Sigmoid colon (tissue), 7 donors: Measurements from ENCODE around the gene FBLN2. TPM values are rescaled to one million over a fixed set of nuclear protein-coding genes. Genes with fewer than 3 reads are reported as not detected.

ENCODE experiments used
- DNase-seq: peaks from one replicate; pipeline ENCODE4 v3.0.0-alpha.2; 2019
- H3K27ac ChIP-seq, 4 donors: fragments of 200-600 bp; sonication (generic); one replicate each; pipeline ENCODE4 v1.5.1; 2016 to 2019; ENCODE audit warnings: mild to moderate bottlenecking in 1 of 4
- H3K27me3 ChIP-seq, 3 donors: fragments of 200-600 bp; sonication (generic); one replicate each; pipeline ENCODE4 v1.5.1; 2019; ENCODE audit warnings: mild to moderate bottlenecking in 1 of 3
- H3K36me3 ChIP-seq, 4 donors: fragments of 200-600 bp; sonication (generic); one replicate each; pipeline ENCODE4 v1.5.1; 2016 to 2019
- H3K4me1 ChIP-seq, 4 donors: fragments of 200-600 bp; sonication (generic); one replicate each; pipeline ENCODE4 v1.5.1; 2017 to 2019
- H3K4me3 ChIP-seq, 4 donors: fragments of 200-600 bp; sonication (generic); one replicate each; pipeline ENCODE4 v1.5.1; 2017 to 2019; ENCODE audit warnings: mild to moderate bottlenecking in 2 of 4, moderate library complexity in 1 of 4
- H3K9me3 ChIP-seq, 4 donors: fragments of 200-600 bp in 3 of 4; sonication (generic) in 3 of 4; one replicate each; pipeline versions ENCODE4 v1.5.1 to v1.6.1; 2013 to 2019
- EP300 ChIP-seq, 4 donors: sonication (generic); formaldehyde crosslinking; IDR thresholded peaks; one replicate each; pipeline ENCODE4 v1.6.1; 2017; ENCODE audit warnings: antibody characterized with exemption in 4 of 4
- POLR2A ChIP-seq, 2 donors: fragments of 450-650 bp; IDR thresholded peaks; one replicate each; pipeline ENCODE4 v1.6.1; 2016; ENCODE audit warnings: antibody characterized with exemption in 2 of 2, mild to moderate bottlenecking in 2 of 2, moderate library complexity in 2 of 2
- POLR2AphosphoS5 ChIP-seq, 4 donors: sonication (generic); formaldehyde crosslinking; IDR thresholded peaks; one replicate each; pipeline ENCODE4 v1.6.1; 2017; ENCODE audit warnings: antibody characterized with exemption in 4 of 4
- WGBS, 2 donors: extraction: QIAGEN DNeasy Blood & Tissue Kit; methylation state at CpG; one replicate each; pipeline ENCODE4 v1.1.7; 2013; 5-methylcytosine and 5-hydroxymethylcytosine counted together
- intact Hi-C: fragments of 100-400 bp; cut with DNase I; formaldehyde crosslinking; loops from one replicate; pipeline ENCODE4 v1.15.1; 2023
- polyA plus RNA-seq, 3 donors: library from polyadenylated mRNA; stranded (reverse); fragments of 200-250 nt; gene quantifications; one replicate each; pipeline ENCODE4 v1.2.3, GENCODE V29; 2013
- total RNA-seq, 4 donors: library from RNA; depleted of rRNA; stranded (reverse); fragments of >200 nt; gene quantifications; one replicate each; pipeline ENCODE4 v1.1.0, GENCODE V29; 2016
- TF ChIP-seq, protein P1 (sequence below), 4 experiments: fragments of 450-650 bp in 3 of 4; fragments of 200-600 bp in 1 of 4; IDR thresholded peaks; one replicate each; pipeline ENCODE4 v1.5.1; 2016 to 2019; ENCODE audit warnings: antibody characterized with exemption in 4 of 4, mild to moderate bottlenecking in 3 of 4, moderate library complexity in 2 of 4
- donor health status: healthy with polysubstance abuse.
- donor health status: Bipolar disorder and iron deficiency.
- donor health status: healthy.

FBLN2 gene
- total and polyA plus RNA-seq, 7 donors: 1.2 to 134 (median 18.7) TPM

DNA sequence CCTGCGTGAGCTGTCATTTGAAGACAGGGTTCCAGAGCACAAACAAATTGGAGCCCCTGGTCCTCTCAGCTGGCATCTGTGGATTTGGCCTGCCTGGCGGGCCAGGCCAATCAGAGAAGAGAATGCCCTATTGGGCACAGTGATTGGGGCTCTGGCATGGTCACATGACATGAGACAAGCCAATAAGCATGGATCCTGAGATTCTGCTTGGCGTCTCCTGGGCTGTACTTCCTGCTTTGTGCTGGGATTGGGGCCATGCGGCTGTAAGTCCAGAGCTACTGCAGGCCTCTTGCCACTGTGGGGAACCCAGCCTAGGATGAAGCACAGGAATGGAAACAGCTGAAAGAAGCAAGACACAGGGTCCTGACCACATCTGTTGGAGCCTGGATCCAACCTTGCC is 121.4 kb downstream of the FBLN2 start:
- Histone ChIP-seq H3K4me1 (no peaks in the 10 kb centered on the region), H3K4me3 (no peak overlapping the region), H3K27me3 (peaks cover 0 to 16% (median 0%) of the 10 kb centered on the region in 3 donors), H3K27ac (no peak overlapping the region), H3K9me3 (no peaks in the 10 kb centered on the region), H3K36me3 (no peaks in the 10 kb centered on the region)
- no peak for TF ChIP-seq POLR2AphosphoS5 (IDR thresholded peaks at IDR 0.05)
- intact Hi-C loops: no loop called here
- WGBS, 2 donors: 72 to 86% methylated on average over 4 of the region's 4 CpGs
- DNase-seq: no peak

DNA sequence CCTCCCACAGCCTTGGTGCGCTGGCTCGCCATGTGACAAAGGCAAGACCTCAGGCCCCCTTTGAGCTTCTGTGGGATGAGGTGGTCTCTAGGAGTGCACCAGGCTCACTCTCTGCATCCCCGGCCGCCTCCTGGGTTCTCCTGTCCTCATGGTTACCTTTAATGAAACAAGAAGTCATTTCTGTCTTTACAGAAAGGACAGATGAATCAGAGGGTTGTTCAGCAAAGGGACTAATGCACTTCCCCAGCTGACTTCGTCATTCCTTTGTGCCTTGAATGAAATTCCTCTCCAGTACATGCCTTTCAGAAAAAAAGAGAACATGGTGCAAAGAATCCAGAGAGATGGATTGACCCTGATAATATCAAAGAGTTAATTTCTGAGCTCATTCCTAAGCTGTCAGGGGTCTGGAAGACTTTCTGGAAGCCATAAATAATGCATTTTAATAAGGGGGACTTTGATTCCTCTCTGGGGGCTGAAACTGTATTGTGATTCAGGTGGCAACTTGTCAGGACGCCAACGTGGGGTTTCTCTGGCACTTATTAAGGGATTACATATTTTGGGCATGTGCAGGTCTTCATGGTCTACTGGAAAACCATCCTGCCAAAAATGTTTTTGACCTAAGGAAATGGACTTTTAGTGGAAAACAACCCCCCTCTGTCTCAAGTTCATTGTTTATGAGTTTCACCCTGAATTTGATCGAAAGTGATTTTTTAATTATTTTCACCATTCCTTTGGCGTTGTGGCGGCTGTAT is 122.7 kb downstream of the FBLN2 start:
- peaks cover 0 to 22% (median 0%) of the 10 kb centered on the region in 3 donors for H3K27me3 ChIP-seq
- no peak for DNase-seq
- no peak for TF ChIP-seq POLR2A (IDR thresholded peaks at IDR 0.05)
- no peak for TF ChIP-seq POLR2AphosphoS5 (IDR thresholded peaks at IDR 0.05)
- TF ChIP-seq, protein P1, sequence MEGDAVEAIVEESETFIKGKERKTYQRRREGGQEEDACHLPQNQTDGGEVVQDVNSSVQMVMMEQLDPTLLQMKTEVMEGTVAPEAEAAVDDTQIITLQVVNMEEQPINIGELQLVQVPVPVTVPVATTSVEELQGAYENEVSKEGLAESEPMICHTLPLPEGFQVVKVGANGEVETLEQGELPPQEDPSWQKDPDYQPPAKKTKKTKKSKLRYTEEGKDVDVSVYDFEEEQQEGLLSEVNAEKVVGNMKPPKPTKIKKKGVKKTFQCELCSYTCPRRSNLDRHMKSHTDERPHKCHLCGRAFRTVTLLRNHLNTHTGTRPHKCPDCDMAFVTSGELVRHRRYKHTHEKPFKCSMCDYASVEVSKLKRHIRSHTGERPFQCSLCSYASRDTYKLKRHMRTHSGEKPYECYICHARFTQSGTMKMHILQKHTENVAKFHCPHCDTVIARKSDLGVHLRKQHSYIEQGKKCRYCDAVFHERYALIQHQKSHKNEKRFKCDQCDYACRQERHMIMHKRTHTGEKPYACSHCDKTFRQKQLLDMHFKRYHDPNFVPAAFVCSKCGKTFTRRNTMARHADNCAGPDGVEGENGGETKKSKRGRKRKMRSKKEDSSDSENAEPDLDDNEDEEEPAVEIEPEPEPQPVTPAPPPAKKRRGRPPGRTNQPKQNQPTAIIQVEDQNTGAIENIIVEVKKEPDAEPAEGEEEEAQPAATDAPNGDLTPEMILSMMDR (IDR thresholded peaks at IDR 0.05): no peak
- no peak for TF ChIP-seq EP300 (IDR thresholded peaks at IDR 0.05)
- intact Hi-C loops: no loop called here
- no peak overlapping the region for H3K4me3 ChIP-seq
- H3K9me3 ChIP-seq: no peaks in the 10 kb centered on the region
- H3K27ac ChIP-seq: no peak overlapping the region
- no peaks in the 10 kb centered on the region for H3K4me1 ChIP-seq
- 75 to 76% methylated on average over 10 of the region's 10 CpGs for WGBS, 2 donors
- H3K36me3 ChIP-seq: no peaks in the 10 kb centered on the region

DNA sequence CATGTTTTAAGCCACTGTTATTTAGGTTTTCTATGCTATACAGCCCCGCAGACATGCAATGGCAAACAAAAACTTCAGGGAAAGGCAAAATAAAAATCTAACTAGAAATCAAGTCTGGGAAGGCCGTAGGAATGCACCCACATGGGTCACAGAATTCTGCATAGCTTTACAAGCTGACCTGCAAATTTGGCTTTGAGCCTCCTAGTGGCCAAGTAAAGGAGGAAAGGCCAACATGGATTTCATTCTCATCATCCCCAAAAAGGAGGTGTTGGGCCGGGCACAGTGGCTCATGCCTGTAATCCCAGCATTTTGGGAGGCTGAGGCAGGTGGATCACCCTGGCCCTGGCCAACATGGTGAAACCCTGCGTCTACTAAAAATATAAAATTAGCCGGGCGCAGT is 124.3 kb downstream of the FBLN2 start:
- Histone ChIP-seq H3K4me3 (no peak overlapping the region), H3K27ac (no peak overlapping the region), H3K36me3 (no peaks in the 10 kb centered on the region), H3K9me3 (no peaks in the 10 kb centered on the region), H3K4me1 (no peaks in the 10 kb centered on the region), H3K27me3 (peaks cover 0 to 24% (median 0%) of the 10 kb centered on the region in 3 donors)
- no peak for DNase-seq
- WGBS, 2 donors: 82 to 88% methylated on average over 6 of the region's 6 CpGs
- intact Hi-C loops: no loop called here
- TF ChIP-seq, protein P1 (IDR thresholded peaks at IDR 0.05): no peak

GRCh38 chr3:13674538-13675185 is 125.7 kb downstream of the FBLN2 start:
- no peak for TF ChIP-seq POLR2AphosphoS5 (IDR thresholded peaks at IDR 0.05)
- 41 to 63% methylated on average over 10 of the region's 10 CpGs for WGBS, 2 donors
- Histone ChIP-seq H3K27me3 (peaks cover 0 to 24% (median 0%) of the 10 kb centered on the region in 3 donors), H3K36me3 (no peaks in the 10 kb centered on the region), H3K9me3 (no peaks in the 10 kb centered on the region), H3K4me3 (no peak overlapping the region), H3K27ac (no peak overlapping the region), H3K4me1 (no peaks in the 10 kb centered on the region)
- intact Hi-C loops: no loop called here
- no peak for DNase-seq

DNA sequence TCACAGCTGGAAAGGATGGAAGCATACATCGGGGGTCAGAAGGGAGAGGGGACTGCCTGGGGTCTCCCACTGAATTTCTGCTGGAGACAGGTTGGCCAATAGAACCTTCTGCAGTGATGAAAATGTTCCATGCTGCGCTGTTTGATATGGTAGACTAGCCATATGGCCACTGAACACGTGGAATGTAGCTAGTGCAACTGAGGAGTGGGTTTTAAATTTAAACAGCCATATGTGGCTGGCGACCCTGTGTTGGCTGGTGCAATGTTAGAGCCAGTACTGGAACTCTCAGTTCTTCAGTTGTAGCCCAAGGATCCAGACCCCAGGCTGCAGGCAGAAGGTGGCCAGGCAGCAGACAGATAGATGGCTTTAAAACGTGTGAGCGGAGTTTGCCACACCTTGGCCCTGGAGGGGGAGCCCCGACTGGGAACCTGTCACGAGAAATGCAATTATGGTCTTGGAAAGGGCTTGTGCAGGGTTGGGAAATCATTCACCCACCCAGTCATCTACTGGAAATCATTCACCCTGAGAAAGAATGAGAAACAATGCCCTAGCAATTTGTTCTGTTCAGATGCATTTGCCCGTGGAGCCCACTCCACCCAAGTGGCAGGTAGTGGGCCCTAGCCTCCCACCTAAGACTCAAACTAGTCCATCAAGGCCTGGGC is 127.6 kb downstream of the FBLN2 start:
- no peak overlapping the region for H3K27ac ChIP-seq
- no peak for DNase-seq
- peaks cover 0 to 24% (median 0%) of the 10 kb centered on the region in 3 donors for H3K27me3 ChIP-seq
- H3K36me3 ChIP-seq: no peaks in the 10 kb centered on the region
- H3K4me3 ChIP-seq: no peak overlapping the region
- no peaks in the 10 kb centered on the region for H3K4me1 ChIP-seq
- TF ChIP-seq POLR2AphosphoS5 (IDR thresholded peaks at IDR 0.05): no peak
- TF ChIP-seq, protein P1 (IDR thresholded peaks at IDR 0.05): no peak
- TF ChIP-seq EP300 (IDR thresholded peaks at IDR 0.05): no peak
- TF ChIP-seq POLR2A (IDR thresholded peaks at IDR 0.05): no peak
- WGBS, 2 donors: 44 to 75% methylated on average over 9 of the region's 9 CpGs
- H3K9me3 ChIP-seq: no peaks in the 10 kb centered on the region
- intact Hi-C loops: no loop called here
